ENCODE results near the gene STRN4. TPM values are rescaled to one million over a fixed set of nuclear protein-coding genes. Genes with fewer than 3 reads are reported as not detected.

The STRN4 gene
- total RNA-seq, 1 experiment from 2014 or later: 162 TPM

GRCh38 chr19:46720503-46721239 lies 25.6 kb downstream of the STRN4 start:
- H3K9me3 ChIP-seq: no peaks in the 10 kb centered on the region
- H3K36me3 ChIP-seq (ENCODE audit: control insufficient read depth, insufficient read depth, low read length): peaks cover 5% of the 10 kb centered on the region
- H3K4me1 ChIP-seq: peaks cover 16% of the 10 kb centered on the region
- no TSS peak for BruUV-seq (replicated peaks)
- no peak overlapping the region for H3K4me3 ChIP-seq (ENCODE audit: low read depth, low read length)
- TF ChIP-seq CTCF (IDR thresholded peaks at IDR 0.05; ENCODE audit: insufficient read depth in 1 of 2, low read depth in 1 of 2, low read length in 1 of 2, severe bottlenecking in 1 of 2, unreplicated experiment in 1 of 2): no peak
- Mint-ChIP-seq H3K4me3 (ENCODE audit: unreplicated experiment) (no peak overlapping the region), H3K27me3 (ENCODE audit: insufficient read depth, unreplicated experiment) (no peaks in the 10 kb centered on the region), H3K36me3 (ENCODE audit: insufficient read depth, unreplicated experiment) (peaks cover 77% of the 10 kb centered on the region), H3K27ac (ENCODE audit: unreplicated experiment) (no peak overlapping the region), H3K9me3 (ENCODE audit: unreplicated experiment) (no peaks in the 10 kb centered on the region), H3K4me1 (ENCODE audit: low read depth, unreplicated experiment) (peaks cover 14% of the 10 kb centered on the region)
- peak in 1 of 2 experiments; percentile 40 for DNase-seq
- intact Hi-C loops (cut with micrococcal nuclease; ENCODE audit: unreplicated experiment): no loop called here
- no peaks in the 10 kb centered on the region for H3K27me3 ChIP-seq (replicated peaks; ENCODE audit: control insufficient read depth, insufficient read depth, low read length)
- CTCF ChIA-PET: no interaction called here
- POLR2A ChIA-PET: no interaction called here

GRCh38 chr19:46719629-46720502 lies 26.4 kb downstream of the STRN4 start:
- Mint-ChIP-seq H3K4me3 (ENCODE audit: unreplicated experiment) (no peak overlapping the region), H3K27me3 (ENCODE audit: insufficient read depth, unreplicated experiment) (no peaks in the 10 kb centered on the region), H3K9me3 (ENCODE audit: unreplicated experiment) (no peaks in the 10 kb centered on the region), H3K4me1 (ENCODE audit: low read depth, unreplicated experiment) (peaks cover 19% of the 10 kb centered on the region), H3K36me3 (ENCODE audit: insufficient read depth, unreplicated experiment) (peaks cover 74% of the 10 kb centered on the region), H3K27ac (ENCODE audit: unreplicated experiment) (no peak overlapping the region)
- H3K36me3 ChIP-seq (ENCODE audit: control insufficient read depth, insufficient read depth, low read length): peaks cover 5% of the 10 kb centered on the region
- H3K27me3 ChIP-seq (replicated peaks; ENCODE audit: control insufficient read depth, insufficient read depth, low read length): no peaks in the 10 kb centered on the region
- no peaks in the 10 kb centered on the region for H3K9me3 ChIP-seq
- intact Hi-C loops (cut with micrococcal nuclease; ENCODE audit: unreplicated experiment): no loop called here
- TSS peak; percentile 14 for BruUV-seq (replicated peaks)
- POLR2A ChIA-PET: no interaction called here
- no peak for DNase-seq
- no peak overlapping the region for H3K4me3 ChIP-seq (ENCODE audit: low read depth, low read length)
- CTCF ChIA-PET: no interaction called here
- H3K4me1 ChIP-seq: peaks cover 24% of the 10 kb centered on the region
- TF ChIP-seq CTCF (IDR thresholded peaks at IDR 0.05; ENCODE audit: insufficient read depth in 1 of 2, low read depth in 1 of 2, low read length in 1 of 2, severe bottlenecking in 1 of 2, unreplicated experiment in 1 of 2): no peak

GRCh38 chr19:46718934-46719622 lies 27.2 kb downstream of the STRN4 start:
- Mint-ChIP-seq H3K36me3 (ENCODE audit: insufficient read depth, unreplicated experiment) (peaks cover 67% of the 10 kb centered on the region), H3K9me3 (ENCODE audit: unreplicated experiment) (no peaks in the 10 kb centered on the region), H3K4me3 (ENCODE audit: unreplicated experiment) (no peak overlapping the region), H3K4me1 (ENCODE audit: low read depth, unreplicated experiment) (peaks cover 19% of the 10 kb centered on the region), H3K27me3 (ENCODE audit: insufficient read depth, unreplicated experiment) (no peaks in the 10 kb centered on the region), H3K27ac (ENCODE audit: unreplicated experiment) (no peak overlapping the region)
- no peak for DNase-seq
- H3K4me3 ChIP-seq (ENCODE audit: low read depth, low read length): no peak overlapping the region
- no peaks in the 10 kb centered on the region for H3K9me3 ChIP-seq
- H3K27me3 ChIP-seq (replicated peaks; ENCODE audit: control insufficient read depth, insufficient read depth, low read length): no peaks in the 10 kb centered on the region
- CTCF ChIA-PET: no interaction called here
- peaks cover 5% of the 10 kb centered on the region for H3K36me3 ChIP-seq (ENCODE audit: control insufficient read depth, insufficient read depth, low read length)
- no TSS peak for BruUV-seq (replicated peaks)
- no peak for TF ChIP-seq CTCF (IDR thresholded peaks at IDR 0.05; ENCODE audit: insufficient read depth in 1 of 2, low read depth in 1 of 2, low read length in 1 of 2, severe bottlenecking in 1 of 2, unreplicated experiment in 1 of 2)
- peaks cover 24% of the 10 kb centered on the region for H3K4me1 ChIP-seq
- intact Hi-C loops (cut with micrococcal nuclease; ENCODE audit: unreplicated experiment): no loop called here
- POLR2A ChIA-PET: no interaction called here

Measured in Caco-2 (cell line).